GM21576 (cell line): Measurements from ENCODE around the gene FHL2.

Experiments used
- ATAC-seq: cut with Tn5 transposase; IDR thresholded peaks from one replicate; pipeline ENCODE4 v1.9.1; 2021; ENCODE audit warnings: mild to moderate bottlenecking, moderate library complexity; ENCODE audit not compliant: unreplicated experiment

FHL2 gene

DNA sequence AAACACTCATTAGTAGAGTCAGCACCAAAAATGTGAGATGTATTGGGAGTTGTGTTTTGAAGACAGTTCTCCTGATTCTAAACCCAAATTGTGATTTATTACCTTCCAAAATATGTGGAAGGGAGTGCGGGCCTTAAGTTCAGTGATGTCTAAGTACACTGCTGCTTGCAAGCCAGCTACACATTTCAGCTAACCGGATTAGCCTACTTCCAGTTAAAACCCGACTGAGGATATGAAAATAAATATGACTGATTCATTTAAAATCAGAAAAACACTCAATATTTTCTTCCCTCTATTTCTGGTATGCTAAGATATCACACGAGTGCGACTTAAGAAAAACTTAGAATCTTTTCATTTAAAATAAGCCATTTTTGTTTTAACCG is 907 bp downstream of the FHL2 start:
- ATAC-seq, result no peak

GRCh38 chr2:105397025-105397722 is 1.7 kb downstream of the FHL2 start:
- no peak for ATAC-seq

DNA sequence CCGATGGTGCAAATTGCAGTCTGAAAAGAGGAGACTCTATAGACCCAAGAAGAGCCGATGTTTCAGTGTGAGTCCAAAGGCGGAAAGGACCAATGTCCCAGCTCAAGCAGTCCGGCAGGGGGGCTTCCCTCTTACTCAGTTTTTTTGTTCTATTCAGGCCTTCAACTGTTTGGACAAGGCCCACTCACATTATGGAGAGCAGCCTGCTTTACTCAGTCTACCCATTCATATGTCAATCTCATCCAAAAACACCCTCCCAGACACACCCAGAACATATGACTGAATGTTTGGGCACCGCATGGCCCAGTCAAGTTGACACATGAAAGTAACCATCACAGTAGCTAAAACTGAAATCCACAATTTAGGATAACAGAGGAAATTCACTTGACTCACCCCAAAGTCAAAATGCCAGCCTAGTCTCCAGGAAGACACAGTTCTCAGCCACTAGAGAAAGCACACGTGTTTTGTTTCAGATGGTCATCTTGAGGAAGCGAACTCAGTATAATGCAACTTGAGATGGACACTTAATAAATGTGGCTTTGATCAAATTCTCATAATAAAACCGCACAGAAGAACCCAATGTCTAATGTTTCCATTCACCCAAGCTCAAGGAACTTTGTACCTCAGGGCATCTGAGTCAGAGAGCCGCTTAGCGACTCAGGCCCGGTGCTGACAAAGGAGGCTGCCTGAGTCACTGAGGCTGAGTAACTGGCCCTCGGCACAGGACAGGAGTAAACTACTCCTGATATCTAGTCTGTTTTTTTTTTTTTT is 2.4 kb downstream of the FHL2 start:
- ATAC-seq, result no peak

- ATAC-seq, result no peak
Observed at GRCh38 chr2:105395691-105396090, 3.2 kb downstream of the FHL2 start.

DNA sequence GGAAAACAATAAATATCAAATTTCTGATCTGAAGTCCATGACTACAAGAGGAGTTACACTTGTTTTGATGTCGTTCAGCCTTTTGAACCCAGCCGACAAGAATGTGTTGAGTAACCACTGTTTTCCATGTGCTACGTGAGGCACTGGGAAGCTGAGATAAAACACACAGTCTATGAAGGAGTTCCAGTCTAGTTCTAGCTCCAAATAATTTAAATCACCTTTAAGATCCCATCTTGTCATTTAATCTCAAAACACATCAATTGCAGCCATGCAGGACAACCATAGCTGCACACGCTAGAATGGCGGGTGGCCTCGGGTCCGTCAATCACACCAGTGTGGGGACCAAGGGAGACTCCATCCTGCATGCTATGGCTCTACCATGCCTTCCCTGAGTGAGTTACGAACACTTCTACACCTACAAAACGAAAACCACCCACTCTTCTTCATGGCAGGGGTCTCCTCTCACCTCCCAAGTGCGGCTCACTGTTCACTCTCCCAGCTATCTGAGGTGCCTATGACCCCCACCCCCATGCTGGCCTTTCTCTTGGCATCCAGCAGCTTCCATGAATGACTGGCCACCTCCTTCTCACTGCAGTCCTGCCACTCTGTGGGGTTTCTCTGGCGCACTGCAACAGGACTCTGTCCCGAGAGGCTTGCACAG is 3.8 kb downstream of the FHL2 start:
- ATAC-seq, result no peak

DNA sequence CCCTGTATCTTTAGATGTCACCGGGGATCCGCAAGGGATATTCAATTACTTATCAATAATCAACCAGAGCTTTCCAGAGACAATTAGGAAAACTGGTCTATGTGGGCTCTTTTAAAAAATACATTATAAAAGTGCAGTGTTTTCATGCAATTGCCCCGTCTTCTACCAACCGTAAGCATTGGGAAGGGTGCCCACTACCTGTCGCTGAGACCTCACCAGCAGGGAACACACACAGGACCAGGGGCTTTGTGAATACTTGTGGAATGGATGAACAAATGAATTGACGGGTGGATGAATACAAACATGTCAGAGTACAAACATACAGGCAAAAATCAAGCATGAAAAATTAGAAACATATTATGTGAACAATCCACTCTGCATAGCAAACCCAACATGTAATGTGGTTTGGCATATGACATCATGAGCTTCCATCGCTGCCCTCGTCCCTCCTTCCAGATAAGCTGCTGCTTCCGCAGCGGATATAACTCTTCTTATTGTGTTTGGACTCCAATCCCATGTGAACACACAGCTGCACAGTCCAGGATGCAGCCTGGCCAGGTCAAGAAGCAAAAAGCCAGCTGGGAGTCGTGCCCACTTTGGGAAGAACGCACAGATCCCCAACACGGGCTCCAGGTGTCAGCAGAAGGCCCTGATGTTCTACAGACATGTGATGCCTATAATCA is 5.3 kb downstream of the FHL2 start:
- no peak for ATAC-seq

DNA sequence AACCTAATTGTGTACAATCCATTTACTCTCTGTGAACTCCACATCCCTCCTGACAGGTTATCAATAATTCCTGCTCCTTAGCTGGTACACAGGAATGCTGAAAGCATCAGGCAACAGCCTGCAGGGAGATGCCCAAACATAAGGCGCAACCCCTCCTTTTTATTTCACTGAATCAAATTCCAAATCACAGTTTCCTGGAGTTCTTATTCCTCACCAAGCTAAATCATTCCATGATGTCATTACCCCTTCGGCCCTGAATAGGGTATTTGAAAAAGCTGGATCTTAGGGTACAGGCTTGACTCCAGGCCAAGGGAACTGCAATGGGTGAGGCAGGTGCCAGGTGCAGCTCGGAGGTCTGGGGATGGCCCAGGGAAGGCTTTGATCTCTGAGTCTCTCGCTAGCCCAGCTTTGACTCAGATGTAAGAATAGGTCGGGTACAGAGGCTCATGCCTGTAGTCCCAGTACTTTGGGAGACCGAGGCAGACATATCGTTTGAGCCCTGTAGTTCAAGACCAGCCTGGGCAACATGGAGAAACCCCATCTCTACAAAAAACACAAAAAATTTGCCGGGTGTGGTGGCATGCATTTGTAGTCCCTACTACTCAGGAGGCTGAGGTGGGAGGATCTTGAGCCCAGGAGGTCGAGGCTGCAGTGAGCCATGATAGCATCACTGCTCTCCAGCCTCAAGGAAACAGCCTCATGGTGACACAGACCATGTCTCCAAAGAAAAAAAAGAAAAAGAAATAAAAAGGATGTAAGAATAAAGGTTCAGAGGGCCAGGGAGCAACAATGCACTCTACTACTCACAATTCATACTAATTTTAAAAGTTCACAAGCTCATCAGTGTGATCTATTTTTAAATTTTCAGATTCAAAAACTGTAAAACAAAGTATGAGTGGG is 6.8 kb downstream of the FHL2 start:
- no peak for ATAC-seq

GRCh38 chr2:105391058-105391627 is 7.7 kb downstream of the FHL2 start:
- ATAC-seq, result no peak

- ATAC-seq, result no peak
Observed at GRCh38 chr2:105390454-105390853, 8.4 kb downstream of the FHL2 start.

DNA sequence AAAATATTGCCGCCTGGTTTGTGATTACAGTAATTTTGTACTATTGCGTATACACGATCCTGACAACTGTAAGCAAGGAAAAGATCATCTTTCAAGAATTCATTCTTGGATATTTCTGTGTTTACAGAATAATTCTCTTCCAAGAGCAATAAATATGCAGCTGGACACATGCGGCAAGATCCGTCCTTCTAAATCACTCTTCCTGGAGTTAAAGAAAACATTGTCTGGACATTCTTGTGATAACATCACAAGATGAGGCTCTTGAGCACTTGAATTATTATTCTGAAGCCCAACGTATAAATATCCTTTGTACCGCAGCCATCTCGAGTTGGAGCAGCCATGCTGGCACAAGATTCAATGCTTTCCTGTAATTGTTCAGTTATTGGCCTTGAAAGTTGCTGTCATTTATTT is 9.9 kb downstream of the FHL2 start:
- no peak for ATAC-seq

- ATAC-seq, result no peak
Observed at GRCh38 chr2:105387225-105387624, 11.6 kb downstream of the FHL2 start.

- no peak for ATAC-seq
Observed at GRCh38 chr2:105385731-105386540, 12.9 kb downstream of the FHL2 start.

DNA sequence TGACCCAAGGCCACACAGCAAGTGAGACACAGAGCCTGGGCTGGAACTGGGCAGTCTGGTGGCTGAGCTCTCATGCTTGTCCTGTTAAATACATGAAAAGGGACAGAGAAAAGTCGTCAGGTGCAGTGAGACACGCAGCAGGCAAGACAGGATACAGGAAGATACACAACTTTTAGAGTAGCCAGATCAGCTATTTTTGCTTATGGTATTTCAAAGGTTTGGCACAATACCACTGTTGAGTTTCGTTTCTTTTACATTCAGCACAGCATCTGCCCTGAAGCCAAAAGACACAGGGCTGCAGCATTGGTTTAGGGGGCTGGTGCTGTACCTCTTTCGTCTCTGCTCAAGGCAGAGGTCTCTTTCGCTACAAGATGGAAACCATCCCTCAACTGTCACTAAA is 14.0 kb downstream of the FHL2 start:
- ATAC-seq, result no peak

DNA sequence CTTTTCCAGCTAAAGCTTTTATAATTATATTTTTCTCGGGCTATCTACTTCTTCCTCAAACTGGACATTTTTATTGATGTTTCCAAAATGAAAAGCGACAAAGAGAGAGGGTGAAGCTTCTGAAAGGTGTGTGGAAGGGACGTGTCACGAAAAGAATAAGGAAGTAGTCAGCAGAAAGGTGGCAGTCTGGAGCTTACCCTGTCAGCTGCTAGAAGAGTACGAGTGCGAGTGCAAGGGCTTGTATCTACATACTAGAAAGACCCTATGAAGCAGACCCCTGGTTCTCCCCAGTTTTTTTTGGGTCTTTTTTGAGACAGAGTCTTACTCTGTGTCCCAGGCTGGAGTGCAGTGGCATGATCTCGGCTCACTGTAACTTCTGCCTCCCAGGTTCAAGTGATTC is 14.6 kb downstream of the FHL2 start:
- ATAC-seq, result no peak

DNA sequence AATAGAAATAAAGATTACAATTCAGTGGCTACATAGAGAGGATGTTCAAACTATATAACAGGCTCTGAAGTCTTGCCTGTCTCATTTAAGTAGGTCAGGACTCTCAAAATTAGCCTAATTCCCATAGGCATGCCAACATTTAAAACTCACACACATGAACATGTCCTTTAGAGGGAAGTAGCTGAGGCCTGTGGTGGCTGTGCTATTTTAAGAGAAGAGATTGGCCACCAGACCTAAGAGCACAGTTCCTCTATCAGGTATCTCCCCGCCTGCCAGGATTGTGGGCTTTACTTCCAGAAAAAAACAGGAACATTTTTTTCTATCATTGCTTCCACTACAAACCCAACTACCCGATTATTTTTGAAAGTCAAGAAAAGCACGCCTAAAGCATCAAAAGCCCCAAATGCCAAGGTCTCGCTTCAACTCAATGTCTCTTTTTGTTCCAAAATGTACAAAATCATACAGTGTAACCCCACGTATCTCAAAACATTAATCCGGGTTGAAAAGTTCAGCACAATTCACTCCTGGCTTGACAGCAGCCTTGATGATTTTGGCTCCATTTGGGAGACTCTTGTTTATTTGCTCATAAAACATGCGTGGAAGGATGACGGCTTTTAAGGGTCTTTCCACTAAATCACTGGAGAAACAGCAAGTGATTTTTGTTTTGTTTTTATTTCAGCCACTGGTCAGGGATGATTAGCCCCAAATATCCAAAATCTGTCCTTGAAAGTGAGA is 15.3 kb downstream of the FHL2 start:
- no peak for ATAC-seq

GRCh38 chr2:105382177-105382576 is 16.7 kb downstream of the FHL2 start:
- ATAC-seq, result no peak

GRCh38 chr2:105381101-105381668 is 17.7 kb downstream of the FHL2 start:
- no peak for ATAC-seq

GRCh38 chr2:105380432-105381100 is 18.3 kb downstream of the FHL2 start:
- ATAC-seq, result no peak
